ENCODE data around the gene SART1.
A peak's percentile ranks its signal among the peaks of the same experiment; 100 is the strongest.

Gene SART1

DNA sequence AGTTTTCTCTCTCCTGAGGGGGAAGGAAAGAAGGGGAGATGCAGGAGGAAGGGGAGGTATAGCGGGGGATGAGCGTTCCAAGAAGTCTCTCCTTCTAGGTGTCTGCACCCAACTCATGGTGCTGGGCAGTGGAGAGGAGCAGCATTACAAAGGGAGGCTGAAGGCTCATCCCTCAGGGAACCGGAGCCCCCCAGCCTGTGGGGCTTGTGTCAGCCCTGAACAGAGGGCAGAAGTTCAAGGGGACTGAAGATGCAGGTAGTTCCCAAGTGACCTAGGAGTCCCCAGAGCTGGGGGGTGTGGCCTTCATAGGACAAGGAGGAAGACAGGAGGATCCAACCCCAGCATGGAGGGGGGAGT is 44.5 kb upstream of the SART1 start:
- peak overlapping the region; percentile 94 for H3K4me3 ChIP-seq (ENCODE audit: low read depth, low read length)
- in situ Hi-C loops (cut with HindIII; ENCODE audit: low sequenced_read_pairs) = no loop called here
- DNase-seq (ENCODE audit: low read depth) = no peak
- TF ChIP-seq, protein P1, sequence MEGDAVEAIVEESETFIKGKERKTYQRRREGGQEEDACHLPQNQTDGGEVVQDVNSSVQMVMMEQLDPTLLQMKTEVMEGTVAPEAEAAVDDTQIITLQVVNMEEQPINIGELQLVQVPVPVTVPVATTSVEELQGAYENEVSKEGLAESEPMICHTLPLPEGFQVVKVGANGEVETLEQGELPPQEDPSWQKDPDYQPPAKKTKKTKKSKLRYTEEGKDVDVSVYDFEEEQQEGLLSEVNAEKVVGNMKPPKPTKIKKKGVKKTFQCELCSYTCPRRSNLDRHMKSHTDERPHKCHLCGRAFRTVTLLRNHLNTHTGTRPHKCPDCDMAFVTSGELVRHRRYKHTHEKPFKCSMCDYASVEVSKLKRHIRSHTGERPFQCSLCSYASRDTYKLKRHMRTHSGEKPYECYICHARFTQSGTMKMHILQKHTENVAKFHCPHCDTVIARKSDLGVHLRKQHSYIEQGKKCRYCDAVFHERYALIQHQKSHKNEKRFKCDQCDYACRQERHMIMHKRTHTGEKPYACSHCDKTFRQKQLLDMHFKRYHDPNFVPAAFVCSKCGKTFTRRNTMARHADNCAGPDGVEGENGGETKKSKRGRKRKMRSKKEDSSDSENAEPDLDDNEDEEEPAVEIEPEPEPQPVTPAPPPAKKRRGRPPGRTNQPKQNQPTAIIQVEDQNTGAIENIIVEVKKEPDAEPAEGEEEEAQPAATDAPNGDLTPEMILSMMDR (IDR thresholded peaks at IDR 0.05; ENCODE audit: low read depth, low read length, missing control alignments) = no peak

DNA sequence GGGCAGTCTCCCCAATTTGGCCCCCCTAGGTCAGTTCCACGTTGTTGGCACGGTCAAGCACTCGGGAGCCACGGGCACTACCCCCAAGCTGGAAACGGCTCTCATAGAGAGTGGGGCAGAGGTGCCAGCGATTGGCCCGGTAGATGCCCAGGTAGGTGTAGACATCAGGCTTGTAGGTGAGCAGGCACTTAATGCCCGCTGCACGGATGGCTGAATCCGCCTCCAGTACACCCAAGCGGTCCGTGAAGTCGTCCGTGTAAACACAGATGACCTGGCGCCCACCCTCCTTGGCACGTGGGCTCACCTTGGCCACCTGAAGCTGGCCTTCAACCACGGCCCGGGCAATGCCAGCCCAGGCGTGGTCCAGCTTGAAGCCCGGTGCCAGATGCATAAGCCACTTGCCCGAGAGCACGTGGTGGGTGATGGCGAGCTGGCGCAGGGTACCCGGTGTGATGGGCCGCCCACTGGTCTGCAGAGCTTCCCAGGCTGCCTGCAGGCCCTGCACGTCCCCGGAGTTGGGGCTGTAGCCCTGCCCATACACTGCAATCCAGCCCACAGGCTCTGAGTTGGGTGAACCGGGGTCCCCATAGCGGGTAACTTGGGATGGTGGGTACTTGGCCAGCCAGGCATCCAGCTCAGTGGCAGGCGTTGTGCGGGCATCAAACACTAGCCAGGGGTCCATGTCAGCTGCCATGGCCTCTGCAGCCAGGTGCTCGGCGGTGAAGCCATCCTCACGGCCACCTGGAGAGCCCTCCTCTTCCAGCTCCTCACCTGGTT is 43.9 kb upstream of the SART1 start:
- DNase-seq (ENCODE audit: low read depth) = no peak
- TF ChIP-seq, protein P1 (IDR thresholded peaks at IDR 0.05; ENCODE audit: low read depth, low read length, missing control alignments) = no peak
- in situ Hi-C loops (cut with HindIII; ENCODE audit: low sequenced_read_pairs) = no loop called here
- peak overlapping the region; percentile 94 for H3K4me3 ChIP-seq (ENCODE audit: low read depth, low read length)

DNA sequence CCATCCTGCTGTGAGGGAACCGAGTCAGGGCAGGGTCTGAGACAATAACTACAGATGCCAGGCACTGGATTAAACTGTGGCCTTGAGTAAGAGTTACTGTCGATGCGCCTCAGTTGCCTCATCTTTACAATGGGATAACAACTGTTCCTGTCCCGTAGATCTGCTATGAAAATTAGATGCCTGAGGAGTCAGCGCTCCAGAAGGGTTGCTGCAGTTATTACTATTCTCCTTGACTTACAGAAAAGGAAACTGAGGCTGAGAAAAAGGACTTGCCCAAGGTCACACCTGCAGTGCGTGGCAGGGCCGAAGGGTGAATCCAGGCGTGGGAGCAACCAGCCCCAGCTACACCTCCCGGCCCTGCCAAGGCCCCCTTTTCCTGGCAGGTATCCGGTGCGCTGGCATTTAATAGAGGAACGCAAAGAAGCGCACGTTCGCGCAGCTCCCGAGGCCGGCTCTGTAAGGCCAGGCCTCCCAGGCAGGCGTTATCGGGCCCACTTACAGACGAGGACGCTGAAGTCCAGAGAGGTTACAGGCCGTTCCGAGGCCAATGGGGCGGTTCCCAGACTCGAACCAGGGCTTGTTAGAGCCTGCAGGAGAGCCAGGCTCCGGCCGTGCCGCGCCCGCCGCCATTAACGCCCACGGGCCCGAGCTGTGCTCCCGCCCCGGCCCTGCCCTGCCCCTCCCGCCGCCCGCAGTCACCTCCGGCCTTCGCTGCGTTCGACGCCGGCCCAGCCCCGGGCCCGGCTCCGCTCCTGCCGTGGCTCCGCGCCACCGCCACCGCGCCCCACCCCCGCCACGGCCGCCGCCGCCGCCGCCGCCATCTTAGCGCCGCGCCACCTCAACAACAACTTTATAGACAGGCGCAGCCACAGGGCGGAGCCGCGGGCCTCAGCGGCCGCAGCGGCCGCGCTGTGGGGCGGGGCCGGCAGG is 43.1 kb upstream of the SART1 start, which contains the start of gene C11orf68:
Gene C11orf68 (minus strand): TSS at position 852 of the 930 bp plus-strand sequence. CDS start 31 bp downstream, at position 821.
- no peak for DNase-seq (ENCODE audit: low read depth)
- TF ChIP-seq, protein P1 (IDR thresholded peaks at IDR 0.05; ENCODE audit: low read depth, low read length, missing control alignments) = no peak
- in situ Hi-C loops (cut with HindIII; ENCODE audit: low sequenced_read_pairs) = no loop called here
- peak within 1 kb of the TSS; percentile 94 for H3K4me3 ChIP-seq (ENCODE audit: low read depth, low read length)

DNA sequence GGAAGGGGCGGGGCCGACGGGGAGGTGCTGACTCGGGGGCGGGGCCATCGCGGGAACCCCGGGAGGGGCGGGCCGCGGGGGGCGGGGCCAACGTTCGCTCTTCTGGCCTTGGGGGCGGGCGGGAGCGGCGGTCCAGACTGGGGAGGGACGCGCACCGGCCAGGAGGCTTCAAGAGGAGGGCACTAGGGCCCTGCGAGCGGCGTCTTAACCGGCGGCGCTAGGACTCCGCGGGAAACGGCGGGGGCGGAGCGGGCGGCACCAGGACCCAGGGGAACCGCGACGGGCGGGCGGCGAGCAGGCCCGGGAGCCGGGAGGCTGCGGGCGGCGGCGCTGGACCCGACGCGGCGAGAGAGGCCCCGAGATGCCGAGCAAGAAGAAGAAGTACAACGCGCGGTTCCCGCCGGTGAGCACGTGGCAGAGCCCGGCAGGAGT is 42.4 kb upstream of the SART1 start, which contains the start of gene DRAP1:
Gene DRAP1 (plus strand): TSS at position 286 of the 432 bp plus-strand sequence. CDS start 76 bp downstream, at position 362.
- H3K4me3 ChIP-seq (ENCODE audit: low read depth, low read length) = peak within 1 kb of the TSS; percentile 94
- DNase-seq (ENCODE audit: low read depth) = peak; percentile 94
- TF ChIP-seq, protein P1 (IDR thresholded peaks at IDR 0.05; ENCODE audit: low read depth, low read length, missing control alignments) = no peak
- in situ Hi-C loops (cut with HindIII; ENCODE audit: low sequenced_read_pairs) = no loop called here

DNA sequence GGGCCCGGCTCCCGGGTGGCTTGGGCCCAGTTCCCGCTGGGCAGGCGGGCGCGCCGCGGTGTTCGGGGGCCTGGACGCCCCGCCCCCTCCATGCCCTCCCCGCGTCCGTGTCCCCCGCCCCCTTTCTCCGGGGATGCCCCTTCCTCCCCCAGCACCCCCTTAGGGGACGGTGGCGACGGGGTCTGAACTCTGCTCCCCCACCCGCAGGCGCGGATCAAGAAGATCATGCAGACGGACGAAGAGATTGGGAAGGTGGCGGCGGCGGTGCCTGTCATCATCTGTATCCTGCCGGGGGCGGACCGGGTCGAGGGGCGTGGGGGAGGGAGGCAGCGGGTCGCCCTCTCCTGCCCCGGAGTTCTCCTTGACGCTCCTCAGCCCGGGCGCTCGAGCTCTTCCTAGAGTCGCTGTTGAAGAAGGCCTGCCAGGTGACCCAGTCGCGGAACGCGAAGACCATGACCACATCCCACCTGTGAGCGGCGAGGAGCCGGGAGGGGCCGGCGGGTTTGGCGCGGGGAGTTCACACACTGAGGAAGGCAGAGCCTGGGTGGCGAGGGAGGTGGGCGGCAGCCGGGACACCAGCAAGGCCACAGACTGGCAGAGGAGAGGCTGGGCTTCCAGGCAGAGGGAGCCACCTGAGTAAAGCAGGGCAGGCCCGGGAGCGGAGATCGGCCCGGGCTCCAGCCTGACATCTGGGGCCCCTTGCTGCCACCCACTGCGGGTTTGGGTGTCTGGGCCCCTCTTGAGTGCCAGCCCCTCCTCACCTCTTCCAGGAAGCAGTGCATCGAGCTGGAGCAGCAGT is 41.8 kb upstream of the SART1 start:
- in situ Hi-C loops (cut with HindIII; ENCODE audit: low sequenced_read_pairs) = no loop called here

More for the DNA sequence above, 41.8 kb upstream of the SART1 start:
- peak overlapping the region; percentile 72 for H3K4me3 ChIP-seq (ENCODE audit: low read depth, low read length)
- TF ChIP-seq, protein P1 (IDR thresholded peaks at IDR 0.05; ENCODE audit: low read depth, low read length, missing control alignments) = no peak
- DNase-seq (ENCODE audit: low read depth) = no peak

All from astrocyte of the cerebellum (primary cell).